HG03196 (cell line): ENCODE results near the gene OR10A2.
"Not testable (repeated sequence)": the region's sequence is repeated elsewhere in the genome, so short reads cannot be mapped to it uniquely, and the experiment has no call there.

ENCODE experiments used
- ATAC-seq: cut with Tn5 transposase; IDR thresholded peaks from one replicate; pipeline ENCODE4 v1.9.1; 2021; ENCODE audit not compliant: unreplicated experiment

OR10A2 gene

GRCh38 chr11:6887711-6888110 is 24.9 kb downstream of the OR10A2 start:
- not testable (repeated sequence) for ATAC-seq

GRCh38 chr11:6888830-6889229 is 26.0 kb downstream of the OR10A2 start:
- no peak for ATAC-seq

- no peak for ATAC-seq
These were observed 27.0 kb downstream of the OR10A2 start for GRCh38 chr11:6889835-6890234.

GRCh38 chr11:6892400-6892799 is 29.5 kb downstream of the OR10A2 start, which contains the start of gene OR2D2:
Gene OR2D2 (minus strand): TSS chr11:6892500. CDS start chr11:6892500, 0 bp downstream.
- no peak for ATAC-seq

- ATAC-seq, result no peak
These were observed 31.2 kb downstream of the OR10A2 start for GRCh38 chr11:6894097-6894496.

GRCh38 chr11:6895010-6895409 is 32.2 kb downstream of the OR10A2 start:
- peak; percentile 95 for ATAC-seq

GRCh38 chr11:6898911-6899310 is 36.1 kb downstream of the OR10A2 start:
- no peak for ATAC-seq

- ATAC-seq, result no peak
These were observed 37.6 kb downstream of the OR10A2 start for GRCh38 chr11:6900327-6900999.

GRCh38 chr11:6904804-6905203 is 41.9 kb downstream of the OR10A2 start:
- not testable (repeated sequence) for ATAC-seq

GRCh38 chr11:6911378-6911777 is 48.5 kb downstream of the OR10A2 start:
- no peak for ATAC-seq

- ATAC-seq, result no peak
These were observed 49.1 kb downstream of the OR10A2 start for GRCh38 chr11:6911948-6912347.

- no peak for ATAC-seq
These were observed 56.8 kb downstream of the OR10A2 start for GRCh38 chr11:6919698-6920097.

GRCh38 chr11:6920702-6921101 is 57.8 kb downstream of the OR10A2 start, which contains the start of gene OR2D3:
Gene OR2D3 (plus strand): TSS chr11:6921002. CDS start chr11:6921002, 0 bp downstream.
- ATAC-seq, result no peak
